ENCODE measurements around the gene MEF2D. TPM values are rescaled to one million over a fixed set of nuclear protein-coding genes. Genes with fewer than 3 reads are reported as not detected.

Gene MEF2D
- total and polyA plus RNA-seq, 8 donors: 23.8 to 52.8 (median 31.3) TPM

DNA sequence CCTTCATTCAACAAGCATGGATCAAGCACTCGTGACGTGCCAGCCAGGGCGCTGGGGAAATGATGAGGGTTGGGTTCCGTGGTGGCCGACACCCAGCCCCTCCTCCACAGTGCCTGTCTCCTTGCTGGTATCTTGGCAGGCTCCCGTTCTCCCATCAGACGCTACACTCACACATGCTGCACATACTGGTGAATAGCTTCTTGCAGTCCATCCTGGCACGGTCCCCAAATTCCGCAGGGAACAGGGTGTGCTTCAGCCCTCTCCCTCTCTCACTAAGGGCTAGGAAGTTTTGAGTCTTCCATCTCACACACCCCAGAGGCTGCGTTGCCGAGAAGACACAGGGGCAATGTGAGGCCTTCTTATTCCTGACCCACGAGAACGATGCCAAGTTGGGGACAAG, 10.1 kb upstream of the MEF2D start:
- peaks cover 12 to 48% of the 10 kb centered on the region in 2 donors for H3K4me1 ChIP-seq
- H3K27me3 ChIP-seq: no peaks in the 10 kb centered on the region
- H3K36me3 ChIP-seq: no peaks in the 10 kb centered on the region
- TF ChIP-seq, protein P1, sequence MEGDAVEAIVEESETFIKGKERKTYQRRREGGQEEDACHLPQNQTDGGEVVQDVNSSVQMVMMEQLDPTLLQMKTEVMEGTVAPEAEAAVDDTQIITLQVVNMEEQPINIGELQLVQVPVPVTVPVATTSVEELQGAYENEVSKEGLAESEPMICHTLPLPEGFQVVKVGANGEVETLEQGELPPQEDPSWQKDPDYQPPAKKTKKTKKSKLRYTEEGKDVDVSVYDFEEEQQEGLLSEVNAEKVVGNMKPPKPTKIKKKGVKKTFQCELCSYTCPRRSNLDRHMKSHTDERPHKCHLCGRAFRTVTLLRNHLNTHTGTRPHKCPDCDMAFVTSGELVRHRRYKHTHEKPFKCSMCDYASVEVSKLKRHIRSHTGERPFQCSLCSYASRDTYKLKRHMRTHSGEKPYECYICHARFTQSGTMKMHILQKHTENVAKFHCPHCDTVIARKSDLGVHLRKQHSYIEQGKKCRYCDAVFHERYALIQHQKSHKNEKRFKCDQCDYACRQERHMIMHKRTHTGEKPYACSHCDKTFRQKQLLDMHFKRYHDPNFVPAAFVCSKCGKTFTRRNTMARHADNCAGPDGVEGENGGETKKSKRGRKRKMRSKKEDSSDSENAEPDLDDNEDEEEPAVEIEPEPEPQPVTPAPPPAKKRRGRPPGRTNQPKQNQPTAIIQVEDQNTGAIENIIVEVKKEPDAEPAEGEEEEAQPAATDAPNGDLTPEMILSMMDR (IDR thresholded peaks at IDR 0.05): no peak
- H3K4me3 ChIP-seq: no peak overlapping the region
- intact Hi-C loops (cut with DNase I): no loop called here
- ATAC-seq (peak; percentile 60), DNase-seq (peak in 2 of 4 donors; percentile 67 to 80)
- peak overlapping the region; percentile 13 to 30 for H3K27ac ChIP-seq
- no peaks in the 10 kb centered on the region for H3K9me3 ChIP-seq

DNA sequence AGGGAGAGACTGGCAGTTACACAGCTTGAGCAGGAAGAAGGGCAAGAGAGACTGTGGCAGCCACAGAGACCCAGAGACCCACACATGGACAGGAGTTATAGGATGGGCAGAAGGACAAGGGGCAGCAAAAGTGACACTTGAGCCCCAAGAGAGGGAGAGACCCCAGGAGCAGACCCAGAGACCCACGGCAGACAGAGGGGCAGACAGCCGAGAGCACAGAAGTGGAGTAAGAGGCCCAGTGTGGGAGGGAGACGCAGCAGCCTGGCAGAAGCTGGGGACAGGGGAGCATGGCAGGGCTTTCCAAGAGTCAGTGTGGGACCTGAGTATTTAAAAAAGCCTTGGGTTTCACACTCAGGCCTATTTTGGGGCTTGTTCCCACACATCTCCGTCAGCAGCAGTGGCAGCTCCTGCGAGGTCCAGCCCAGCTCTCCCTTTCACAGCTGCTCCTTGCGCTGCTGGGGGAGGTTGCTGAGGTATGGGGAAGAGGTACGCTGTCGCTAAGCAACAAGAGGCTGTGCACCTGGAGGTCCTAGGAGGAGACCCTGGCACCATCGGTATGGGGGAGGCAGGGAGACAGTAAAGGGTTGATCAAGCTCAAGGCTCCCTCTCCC, 9.0 kb upstream of the MEF2D start:
- TF ChIP-seq, protein P1 (IDR thresholded peaks at IDR 0.05): no peak
- Histone ChIP-seq H3K4me3 (no peak overlapping the region), H3K36me3 (no peaks in the 10 kb centered on the region), H3K27ac (peak overlapping the region; percentile 67 to 82), H3K9me3 (no peaks in the 10 kb centered on the region), H3K27me3 (no peaks in the 10 kb centered on the region), H3K4me1 (peaks cover 19 to 58% of the 10 kb centered on the region in 2 donors)
- intact Hi-C loops (cut with DNase I): no loop called here
- DNase-seq (peak in 1 of 4 donors; percentile 25), ATAC-seq (no peak)

DNA sequence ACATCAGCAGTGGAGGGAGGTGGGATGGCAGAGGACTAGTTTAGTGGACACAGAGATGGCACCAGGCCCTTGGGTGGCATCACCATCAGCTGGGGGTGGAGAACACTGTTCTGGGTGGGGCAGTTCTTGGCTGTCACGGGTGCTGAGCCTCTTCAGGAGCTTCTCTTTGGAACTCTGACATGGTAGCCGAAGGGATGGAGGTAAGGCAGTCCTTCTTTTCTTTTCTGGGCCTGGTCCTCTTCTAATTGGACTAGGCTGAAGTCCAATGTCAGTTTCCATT, 8.3 kb upstream of the MEF2D start:
- DNase-seq (no peak), ATAC-seq (no peak)
- H3K9me3 ChIP-seq: no peaks in the 10 kb centered on the region
- TF ChIP-seq, protein P1 (IDR thresholded peaks at IDR 0.05): no peak
- H3K36me3 ChIP-seq: no peaks in the 10 kb centered on the region
- no peak overlapping the region for H3K4me3 ChIP-seq
- peak overlapping the region; percentile 67 to 82 for H3K27ac ChIP-seq
- H3K4me1 ChIP-seq: peaks cover 25 to 64% of the 10 kb centered on the region in 2 donors
- H3K27me3 ChIP-seq: no peaks in the 10 kb centered on the region
- intact Hi-C loops (cut with DNase I): no loop called here

DNA sequence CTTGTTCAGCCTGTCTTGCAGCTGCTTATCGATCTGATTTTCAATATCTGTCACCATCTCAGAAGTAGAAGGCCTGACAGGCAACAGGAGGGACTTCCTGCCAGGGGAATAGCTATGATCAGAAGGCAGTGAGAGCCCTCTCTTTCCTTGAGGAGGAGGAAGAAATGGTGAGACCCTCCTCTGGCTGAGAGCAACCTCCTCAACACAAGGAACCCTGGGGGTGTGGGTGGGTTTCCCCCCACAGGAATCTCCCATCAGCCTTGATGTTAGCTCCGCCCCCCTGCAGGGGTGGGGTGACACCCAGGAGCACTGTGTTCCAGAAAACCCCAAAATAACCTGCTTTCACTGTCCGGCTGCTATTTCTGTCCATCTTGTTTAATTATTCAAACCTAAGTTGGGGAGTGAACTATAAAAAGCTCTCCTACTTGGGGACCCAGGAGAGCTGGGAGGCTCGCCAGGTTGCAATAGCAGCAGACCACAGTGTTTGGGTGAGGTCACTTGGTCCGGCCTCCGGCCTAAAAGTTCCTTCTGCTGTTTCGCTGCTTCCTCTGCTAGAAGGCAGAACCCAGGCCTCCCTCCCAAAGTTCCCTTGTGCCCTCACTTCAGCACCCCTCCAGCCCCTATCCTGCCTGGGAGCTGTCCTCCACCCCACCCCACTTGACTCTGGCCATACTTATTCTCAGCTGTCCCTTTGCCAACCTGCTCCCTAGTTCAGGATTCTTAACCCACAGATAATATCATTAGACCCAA, 7.8 kb upstream of the MEF2D start:
- peaks cover 30 to 69% of the 10 kb centered on the region in 2 donors for H3K4me1 ChIP-seq
- peak in 1 of 4 donors; percentile 86 for DNase-seq

DNA sequence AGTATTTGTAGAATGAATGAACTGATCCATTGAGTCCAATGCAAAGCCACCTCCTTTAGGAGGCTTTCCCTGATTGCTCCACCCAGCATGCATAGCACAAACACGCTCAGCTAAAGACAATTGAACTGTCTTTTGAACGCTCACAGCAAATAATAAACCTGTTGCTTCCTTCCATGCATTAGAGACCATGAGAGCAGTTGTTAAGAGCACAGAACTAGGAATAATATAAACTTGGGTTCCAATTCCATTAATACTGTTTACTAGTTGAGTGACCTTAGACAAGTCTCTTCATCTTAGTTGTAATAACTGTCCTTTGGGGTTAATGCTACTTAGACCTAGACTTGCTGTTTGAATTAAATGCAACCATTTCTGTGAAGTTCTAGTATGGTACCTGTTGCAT, 5.9 kb upstream of the MEF2D start:
- no peak overlapping the region for H3K27ac ChIP-seq
- no peaks in the 10 kb centered on the region for H3K36me3 ChIP-seq
- TF ChIP-seq, protein P1 (IDR thresholded peaks at IDR 0.05): no peak
- no peak overlapping the region for H3K4me3 ChIP-seq
- peaks cover 48 to 82% of the 10 kb centered on the region in 2 donors for H3K4me1 ChIP-seq
- H3K9me3 ChIP-seq: no peaks in the 10 kb centered on the region
- H3K27me3 ChIP-seq: no peaks in the 10 kb centered on the region
- DNase-seq (no peak), ATAC-seq (no peak)
- intact Hi-C loops (cut with DNase I): no loop called here

More for the DNA sequence above, 7.8 kb upstream of the MEF2D start:
- no peaks in the 10 kb centered on the region for H3K9me3 ChIP-seq
- peak; percentile 42 for ATAC-seq
- H3K4me3 ChIP-seq: no peak overlapping the region
- intact Hi-C loops (cut with DNase I): no loop called here
- H3K36me3 ChIP-seq: no peaks in the 10 kb centered on the region
- H3K27me3 ChIP-seq: no peaks in the 10 kb centered on the region
- TF ChIP-seq, protein P1 (IDR thresholded peaks at IDR 0.05): no peak
- H3K27ac ChIP-seq: peak overlapping the region; percentile 67 to 82
